K562 (cell line): ENCODE measurements around the gene YPEL1. TPM values are rescaled to one million over a fixed set of nuclear protein-coding genes. Genes with fewer than 3 reads are reported as not detected.

Experiments used
- CHD7 ChIP-seq: fragments of 200-600 bp; sonication (generic); IDR thresholded peaks from one replicate; pipeline ENCODE4 v1.6.1; 2012; ENCODE audit warnings: mild to moderate bottlenecking, low read depth, low read length, inconsistent platforms
- CTBP1 ChIP-seq: fragments of 450-650 bp; IDR thresholded peaks from 2 replicates; pipeline ENCODE4 v1.6.1; 2016; ENCODE audit warnings: borderline replicate concordance
- ETV1 ChIP-seq: fragments of 450-650 bp; conservative IDR thresholded peaks from 2 replicates; pipeline ENCODE4 v1.6.1; 2016; ENCODE audit warnings: missing genetic modification characterization, control low read depth, low read depth, missing compliant biosample characterization
- PCBP2 ChIP-seq: fragments of 200-400 bp; formaldehyde crosslinking; IDR thresholded peaks from 2 replicates; pipeline ENCODE4 v1.6.1; 2018; ENCODE audit warnings: low read length, low read depth, mild to moderate bottlenecking, moderate library complexity; ENCODE audit not compliant: poor library complexity, severe bottlenecking
- POLR2B ChIP-seq: fragments of 450-650 bp; IDR thresholded peaks from 2 replicates; pipeline ENCODE4 v1.6.1; 2018; ENCODE audit warnings: low read depth; ENCODE audit not compliant: partially characterized antibody
- RNF219 ChIP-seq: fragments of 250-450 bp; sonication (Bioruptor Pico); IDR thresholded peaks from 2 replicates; pipeline ENCODE4 v1.5.0; 2022; ENCODE audit warnings: mild to moderate bottlenecking
- STAT5B ChIP-seq: fragments of 250-450 bp; sonication (Bioruptor Pico); IDR thresholded peaks from 2 replicates; pipeline ENCODE4 v1.8.0; 2021; ENCODE audit warnings: mild to moderate bottlenecking, inconsistent platforms
- ZBED1 ChIP-seq: IDR thresholded peaks from 2 replicates; pipeline ENCODE4 v1.6.1; 2014
- polyA plus RNA-seq, 8 experiments: library from polyadenylated mRNA; depleted of rRNA in 4 of 8; stranded (reverse) in 5 of 8; unstranded in 3 of 8; fragments of >200 nt; fragmentation: Nextera tagmentation in 2 of 8; fragmentation: Illumina TruSeq in 1 of 8; extraction: Ambion mirVana in 2 of 8; extraction: Trizol in 1 of 8; gene quantifications; 2 replicates each; pipeline versions ENCODE4 v1.2.1 to v1.2.3, GENCODE V29; 2011 to 2014; ENCODE audit warnings: inconsistent platforms in 1 of 8, missing spikeins in 1 of 8
- total RNA-seq, 7 experiments: library from RNA; depleted of rRNA in 6 of 7; stranded (reverse); fragments of >200 nt in 6 of 7; fragmentation: Illumina TruSeq in 2 of 7; extraction: Trizol in 2 of 7; gene quantifications; 2 replicates each; pipeline versions ENCODE4 v1.2.1 to v1.2.3, GENCODE V29; 2011 to 2021; ENCODE audit warnings: low replicate concordance in 1 of 7
- TF ChIP-seq, protein P1 (sequence below): fragments of 250-450 bp; sonication (Bioruptor Pico); IDR thresholded peaks from 2 replicates; pipeline ENCODE4 v1.9.0; 2021; ENCODE audit warnings: mild to moderate bottlenecking, inconsistent platforms

The YPEL1 gene
- total and polyA plus RNA-seq, 9 of the 15 experiments (the other 6 are each of a cell fraction or from before 2014, with no cell fraction given): 0.07 to 2.2 (median 0.46) TPM

DNA sequence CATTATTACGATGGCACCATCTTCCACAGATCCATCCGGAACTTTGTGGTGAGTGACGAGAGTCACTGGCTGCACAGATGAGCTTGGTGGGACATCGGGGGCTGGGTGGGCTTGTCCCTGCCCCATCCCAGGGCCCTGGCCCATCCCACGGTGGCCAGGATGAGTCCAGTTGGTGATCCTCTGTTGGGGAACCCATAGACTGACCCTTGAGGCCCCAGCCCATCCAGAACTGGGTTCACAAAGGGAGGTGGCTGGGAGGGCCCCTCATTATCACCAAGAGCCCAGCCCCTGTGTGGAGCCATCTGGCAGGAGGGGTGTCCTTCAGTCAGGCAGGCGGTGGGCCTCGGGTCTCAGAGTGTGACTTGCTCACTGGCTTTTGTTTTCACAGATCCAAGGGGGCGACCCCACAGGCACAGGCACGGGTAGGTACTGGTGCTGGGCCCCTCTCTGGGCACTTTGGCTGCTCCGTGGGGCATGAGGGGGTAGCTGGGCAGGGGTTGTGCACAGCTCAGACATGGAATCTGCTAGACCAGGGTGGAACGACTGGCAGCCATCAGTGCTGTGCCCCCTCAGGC lies 47.8 kb downstream of the YPEL1 start (continued):
- TF ChIP-seq, protein P1, sequence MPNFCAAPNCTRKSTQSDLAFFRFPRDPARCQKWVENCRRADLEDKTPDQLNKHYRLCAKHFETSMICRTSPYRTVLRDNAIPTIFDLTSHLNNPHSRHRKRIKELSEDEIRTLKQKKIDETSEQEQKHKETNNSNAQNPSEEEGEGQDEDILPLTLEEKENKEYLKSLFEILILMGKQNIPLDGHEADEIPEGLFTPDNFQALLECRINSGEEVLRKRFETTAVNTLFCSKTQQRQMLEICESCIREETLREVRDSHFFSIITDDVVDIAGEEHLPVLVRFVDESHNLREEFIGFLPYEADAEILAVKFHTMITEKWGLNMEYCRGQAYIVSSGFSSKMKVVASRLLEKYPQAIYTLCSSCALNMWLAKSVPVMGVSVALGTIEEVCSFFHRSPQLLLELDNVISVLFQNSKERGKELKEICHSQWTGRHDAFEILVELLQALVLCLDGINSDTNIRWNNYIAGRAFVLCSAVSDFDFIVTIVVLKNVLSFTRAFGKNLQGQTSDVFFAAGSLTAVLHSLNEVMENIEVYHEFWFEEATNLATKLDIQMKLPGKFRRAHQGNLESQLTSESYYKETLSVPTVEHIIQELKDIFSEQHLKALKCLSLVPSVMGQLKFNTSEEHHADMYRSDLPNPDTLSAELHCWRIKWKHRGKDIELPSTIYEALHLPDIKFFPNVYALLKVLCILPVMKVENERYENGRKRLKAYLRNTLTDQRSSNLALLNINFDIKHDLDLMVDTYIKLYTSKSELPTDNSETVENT (CRISPR knock-in tag): 0 out of 2 replicates have a peak, but pooled peaks have one; percentile 66
- no peak for TF ChIP-seq CTBP1
- no peak for TF ChIP-seq ETV1 (tag)
- peak; percentile 42 for TF ChIP-seq CHD7
- TF ChIP-seq PCBP2: no peak
- no peak for TF ChIP-seq STAT5B (CRISPR knock-in tag)
- peak; percentile 40 for TF ChIP-seq POLR2B
- peak; percentile 40; the same call in 1 of the 2 replicates for TF ChIP-seq ZBED1
- TF ChIP-seq RNF219 (CRISPR knock-in tag): no peak
